Neural cell (in vitro differentiated cells): ENCODE measurements around the gene DNASE1L2. TPM values are rescaled to one million over a fixed set of nuclear protein-coding genes. Genes with fewer than 3 reads are reported as not detected.

ENCODE experiments used
- H2AFZ ChIP-seq: fragments of 200-600, 300-800 bp; sonication (generic), shearing (Covaris generic); 2 replicates; pipeline ENCODE4 v1.6.0; 2014; ENCODE audit warnings: low read depth, mild to moderate bottlenecking, antibody characterized with exemption, low read length, moderate library complexity
- H3F3A ChIP-seq: fragments of 200-600 bp; shearing (Covaris generic); 2 replicates; pipeline ENCODE4 v1.6.1; 2016; ENCODE audit warnings: mild to moderate bottlenecking, moderate library complexity, mixed read lengths, antibody characterized with exemption, low read length; ENCODE audit not compliant: insufficient read depth, poor library complexity, severe bottlenecking
- H3K27ac ChIP-seq: fragments of 200-600, 300-800 bp; sonication (generic), shearing (Covaris generic); 2 replicates; pipeline ENCODE4 v1.5.1; 2014; ENCODE audit warnings: mild to moderate bottlenecking, low read length, moderate library complexity
- H3K27me3 ChIP-seq: fragments of 300-800, 200-600 bp; sonication (generic), shearing (Covaris generic); 2 replicates; pipeline ENCODE4 v1.6.0; 2014; ENCODE audit warnings: mild to moderate bottlenecking, low read depth, low read length, moderate library complexity; ENCODE audit not compliant: insufficient read depth
- H3K36me3 ChIP-seq: fragments of 300-800, 200-600 bp; sonication (generic), shearing (Covaris generic); 2 replicates; pipeline ENCODE4 v1.5.1; 2014; ENCODE audit warnings: mild to moderate bottlenecking, antibody characterized with exemption, low read length, moderate library complexity; ENCODE audit not compliant: insufficient read depth
- H3K4me2 ChIP-seq: fragments of 300-800, 200-600 bp; sonication (generic), shearing (Covaris generic); 2 replicates; pipeline ENCODE4 v1.6.0; 2014; ENCODE audit warnings: mild to moderate bottlenecking, low read length
- H3K4me3 ChIP-seq: fragments of 300-800, 200-600 bp; sonication (generic), shearing (Covaris generic); 2 replicates; pipeline ENCODE4 v1.5.1; 2014; ENCODE audit warnings: mild to moderate bottlenecking, low read length, moderate library complexity
- H3K79me2 ChIP-seq: fragments of 200-600 bp; shearing (Covaris generic); replicated peaks from 2 replicates; pipeline ENCODE4 v1.6.0; 2014; ENCODE audit warnings: mild to moderate bottlenecking, low read length, moderate library complexity; ENCODE audit not compliant: insufficient read depth
- H3K9ac ChIP-seq: fragments of 300-800, 200-600 bp; sonication (generic), shearing (Covaris generic); 2 replicates; pipeline ENCODE4 v1.6.1; 2016; ENCODE audit warnings: mild to moderate bottlenecking, low read length, mixed read lengths
- H3K9me2 ChIP-seq: fragments of 200-600 bp; shearing (Covaris generic); 2 replicates; pipeline ENCODE4 v1.6.1; 2016; ENCODE audit warnings: mild to moderate bottlenecking, low read length, mixed read lengths; ENCODE audit not compliant: insufficient read depth
- H3K9me3 ChIP-seq: fragments of 200-600, 300-800 bp; sonication (generic), shearing (Covaris generic); 2 replicates; pipeline ENCODE4 v1.6.1; 2016; ENCODE audit warnings: mild to moderate bottlenecking, mixed run types, low read length, moderate library complexity, mixed read lengths
- H4K20me1 ChIP-seq: fragments of 200-600 bp; shearing (Covaris generic); 2 replicates; pipeline ENCODE4 v1.6.1; 2016; ENCODE audit warnings: mild to moderate bottlenecking, mixed run types; ENCODE audit not compliant: insufficient read depth
- EP300 ChIP-seq: fragments of 450-650 bp; conservative IDR thresholded peaks from 2 replicates; pipeline ENCODE4 v1.6.1; 2014; ENCODE audit warnings: antibody characterized with exemption, mild to moderate bottlenecking, moderate library complexity; ENCODE audit not compliant: poor library complexity, severe bottlenecking
- EZH2 ChIP-seq: fragments of 200-600, 300-800 bp; shearing (Covaris generic), sonication (generic); IDR thresholded peaks from 2 replicates; pipeline ENCODE4 v1.6.1; 2014; ENCODE audit warnings: antibody characterized with exemption, low read length, borderline replicate concordance, mild to moderate bottlenecking; ENCODE audit not compliant: insufficient read depth, poor library complexity, severe bottlenecking
- MXI1 ChIP-seq: fragments of 450-650 bp; conservative IDR thresholded peaks from 2 replicates; pipeline ENCODE4 v1.6.1; 2014; ENCODE audit warnings: antibody characterized with exemption, mild to moderate bottlenecking; ENCODE audit not compliant: poor library complexity, severe bottlenecking
- POLR2AphosphoS5 ChIP-seq: IDR thresholded peaks from 2 replicates; pipeline ENCODE4 v1.6.1; 2012
- RAD21 ChIP-seq: fragments of 450-650 bp; conservative IDR thresholded peaks from 2 replicates; pipeline ENCODE4 v1.6.1; 2014; ENCODE audit warnings: antibody characterized with exemption, mild to moderate bottlenecking, moderate library complexity
- SMC3 ChIP-seq: fragments of 450-650 bp; conservative IDR thresholded peaks from 2 replicates; pipeline ENCODE4 v1.6.1; 2014; ENCODE audit warnings: antibody characterized with exemption, mild to moderate bottlenecking, moderate library complexity; ENCODE audit not compliant: poor library complexity
- TAF1 ChIP-seq: IDR thresholded peaks from 2 replicates; pipeline ENCODE4 v1.6.1; 2012; ENCODE audit warnings: low read depth
- polyA plus RNA-seq: library from polyadenylated mRNA; depleted of rRNA; stranded (reverse); fragments of >200 nt; gene quantifications from 2 replicates; pipeline ENCODE4 v1.2.3, GENCODE V29; 2014
- TF ChIP-seq, protein P1 (sequence below): fragments of 450-650 bp; IDR thresholded peaks from 2 replicates; pipeline ENCODE4 v1.5.1; 2014; ENCODE audit warnings: antibody characterized with exemption, mild to moderate bottlenecking, moderate library complexity; ENCODE audit not compliant: poor library complexity, severe bottlenecking
- TF ChIP-seq, protein P2 (sequence below): IDR thresholded peaks from 2 replicates; pipeline ENCODE4 v1.6.1; 2012; ENCODE audit warnings: borderline replicate concordance

The DNASE1L2 gene
- polyA plus RNA-seq, 1 donor from 2014 or later, result 10.2 TPM

DNA sequence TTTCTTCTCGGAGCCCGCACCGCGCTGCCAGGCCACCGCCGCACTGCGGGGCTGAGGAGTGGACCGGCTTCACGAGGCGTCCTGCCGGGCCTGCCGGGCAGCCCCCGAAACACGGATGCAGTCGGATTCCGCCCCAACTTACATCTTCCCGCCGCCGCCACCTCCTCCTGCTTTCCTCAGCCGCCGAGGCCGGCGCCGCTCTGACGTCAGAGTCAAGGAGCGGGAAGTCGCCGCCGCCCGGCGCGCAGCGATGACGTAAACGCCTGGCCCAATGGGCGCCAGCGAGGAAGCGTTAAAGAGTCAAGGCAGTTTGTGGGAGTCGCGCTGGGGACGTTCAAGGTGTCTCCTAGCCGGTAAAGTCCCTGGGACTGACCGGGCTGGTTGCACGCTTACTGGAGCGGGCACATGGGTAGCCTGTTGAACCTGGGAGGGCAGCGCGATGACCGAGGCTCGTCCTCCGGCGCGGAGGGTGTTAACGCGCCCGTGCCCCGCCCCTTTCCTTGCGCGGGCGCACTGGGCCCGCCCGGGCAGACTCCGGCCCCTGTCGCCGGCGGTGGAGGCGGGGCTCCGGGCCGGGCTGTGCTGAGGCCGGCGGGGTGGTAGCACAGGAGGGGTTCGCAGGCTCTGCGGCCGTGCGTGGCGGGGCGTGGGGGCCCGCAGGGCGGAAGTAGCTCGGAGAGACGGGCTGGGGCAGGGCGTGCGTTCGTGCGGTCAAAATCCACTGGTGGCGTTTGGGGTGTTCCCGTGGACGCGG lies 31.8 kb downstream of the DNASE1L2 start, which contains the start of gene RNPS1:
Gene RNPS1, minus strand, starts transcription at position 214 of the 754 bp plus-strand sequence. CDS start 3,483 bp downstream, outside the sequence.
- H3K9me3 ChIP-seq, result no peaks in the 10 kb centered on the region
- TF ChIP-seq MXI1 (peak; percentile 92), EP300 (peak; percentile 73), TAF1 (peak; percentile 70), RAD21 (no peak), SMC3 (peak; percentile 29), POLR2AphosphoS5 (peak; percentile 99), EZH2 (no peak)
- TF ChIP-seq, protein P1, sequence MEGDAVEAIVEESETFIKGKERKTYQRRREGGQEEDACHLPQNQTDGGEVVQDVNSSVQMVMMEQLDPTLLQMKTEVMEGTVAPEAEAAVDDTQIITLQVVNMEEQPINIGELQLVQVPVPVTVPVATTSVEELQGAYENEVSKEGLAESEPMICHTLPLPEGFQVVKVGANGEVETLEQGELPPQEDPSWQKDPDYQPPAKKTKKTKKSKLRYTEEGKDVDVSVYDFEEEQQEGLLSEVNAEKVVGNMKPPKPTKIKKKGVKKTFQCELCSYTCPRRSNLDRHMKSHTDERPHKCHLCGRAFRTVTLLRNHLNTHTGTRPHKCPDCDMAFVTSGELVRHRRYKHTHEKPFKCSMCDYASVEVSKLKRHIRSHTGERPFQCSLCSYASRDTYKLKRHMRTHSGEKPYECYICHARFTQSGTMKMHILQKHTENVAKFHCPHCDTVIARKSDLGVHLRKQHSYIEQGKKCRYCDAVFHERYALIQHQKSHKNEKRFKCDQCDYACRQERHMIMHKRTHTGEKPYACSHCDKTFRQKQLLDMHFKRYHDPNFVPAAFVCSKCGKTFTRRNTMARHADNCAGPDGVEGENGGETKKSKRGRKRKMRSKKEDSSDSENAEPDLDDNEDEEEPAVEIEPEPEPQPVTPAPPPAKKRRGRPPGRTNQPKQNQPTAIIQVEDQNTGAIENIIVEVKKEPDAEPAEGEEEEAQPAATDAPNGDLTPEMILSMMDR, result no peak
- TF ChIP-seq, protein P2, sequence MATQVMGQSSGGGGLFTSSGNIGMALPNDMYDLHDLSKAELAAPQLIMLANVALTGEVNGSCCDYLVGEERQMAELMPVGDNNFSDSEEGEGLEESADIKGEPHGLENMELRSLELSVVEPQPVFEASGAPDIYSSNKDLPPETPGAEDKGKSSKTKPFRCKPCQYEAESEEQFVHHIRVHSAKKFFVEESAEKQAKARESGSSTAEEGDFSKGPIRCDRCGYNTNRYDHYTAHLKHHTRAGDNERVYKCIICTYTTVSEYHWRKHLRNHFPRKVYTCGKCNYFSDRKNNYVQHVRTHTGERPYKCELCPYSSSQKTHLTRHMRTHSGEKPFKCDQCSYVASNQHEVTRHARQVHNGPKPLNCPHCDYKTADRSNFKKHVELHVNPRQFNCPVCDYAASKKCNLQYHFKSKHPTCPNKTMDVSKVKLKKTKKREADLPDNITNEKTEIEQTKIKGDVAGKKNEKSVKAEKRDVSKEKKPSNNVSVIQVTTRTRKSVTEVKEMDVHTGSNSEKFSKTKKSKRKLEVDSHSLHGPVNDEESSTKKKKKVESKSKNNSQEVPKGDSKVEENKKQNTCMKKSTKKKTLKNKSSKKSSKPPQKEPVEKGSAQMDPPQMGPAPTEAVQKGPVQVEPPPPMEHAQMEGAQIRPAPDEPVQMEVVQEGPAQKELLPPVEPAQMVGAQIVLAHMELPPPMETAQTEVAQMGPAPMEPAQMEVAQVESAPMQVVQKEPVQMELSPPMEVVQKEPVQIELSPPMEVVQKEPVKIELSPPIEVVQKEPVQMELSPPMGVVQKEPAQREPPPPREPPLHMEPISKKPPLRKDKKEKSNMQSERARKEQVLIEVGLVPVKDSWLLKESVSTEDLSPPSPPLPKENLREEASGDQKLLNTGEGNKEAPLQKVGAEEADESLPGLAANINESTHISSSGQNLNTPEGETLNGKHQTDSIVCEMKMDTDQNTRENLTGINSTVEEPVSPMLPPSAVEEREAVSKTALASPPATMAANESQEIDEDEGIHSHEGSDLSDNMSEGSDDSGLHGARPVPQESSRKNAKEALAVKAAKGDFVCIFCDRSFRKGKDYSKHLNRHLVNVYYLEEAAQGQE, result peak; percentile 68
- no peaks in the 10 kb centered on the region for H3K9me2 ChIP-seq
- H3K36me3 ChIP-seq, result no peaks in the 10 kb centered on the region
- peak within 1 kb of the TSS; percentile 85 for H3K9ac ChIP-seq
- peak within 1 kb of the TSS; percentile 69 for H2AFZ ChIP-seq
- peaks cover 32% of the 10 kb centered on the region for H3K79me2 ChIP-seq
- H3F3A ChIP-seq, result no peaks in the 10 kb centered on the region
- peak within 1 kb of the TSS; percentile 98 for H3K4me3 ChIP-seq
- peak within 1 kb of the TSS; percentile 65 for H3K4me2 ChIP-seq
- H4K20me1 ChIP-seq, result no peaks in the 10 kb centered on the region
- H3K27me3 ChIP-seq, result no peaks in the 10 kb centered on the region
- H3K27ac ChIP-seq, result peak within 1 kb of the TSS; percentile 89

DNA sequence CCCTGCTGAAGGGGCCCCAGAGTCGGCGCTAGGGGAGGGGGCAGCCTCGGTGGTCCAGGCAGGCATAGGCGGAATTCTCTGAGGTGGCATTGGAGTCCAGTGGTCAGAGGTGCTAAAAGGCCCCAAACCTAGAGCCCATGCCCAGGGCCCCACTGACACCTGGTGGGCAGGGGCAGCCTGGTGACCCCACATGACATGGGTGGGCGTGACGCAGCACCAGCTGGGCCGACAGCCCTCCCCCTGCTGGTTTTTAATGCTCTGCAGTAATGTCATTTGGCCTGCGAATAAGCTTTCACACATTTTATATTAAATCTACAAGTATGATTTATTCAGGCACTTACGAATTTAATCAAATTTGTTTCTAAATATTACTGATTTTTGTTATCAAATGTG lies 33.8 kb downstream of the DNASE1L2 start:
- H3K79me2 ChIP-seq, result peaks cover 15% of the 10 kb centered on the region
- H3K9ac ChIP-seq, result no peak overlapping the region
- no peak overlapping the region for H2AFZ ChIP-seq
- H3K27me3 ChIP-seq, result no peaks in the 10 kb centered on the region
- no peaks in the 10 kb centered on the region for H3K9me3 ChIP-seq
- H3K36me3 ChIP-seq, result no peaks in the 10 kb centered on the region
- no peaks in the 10 kb centered on the region for H4K20me1 ChIP-seq
- H3K27ac ChIP-seq, result no peak overlapping the region
- H3K4me2 ChIP-seq, result no peak overlapping the region
- TF ChIP-seq, protein P1, result no peak
- TF ChIP-seq TAF1 (no peak), POLR2AphosphoS5 (no peak), RAD21 (no peak), EP300 (no peak), MXI1 (no peak), SMC3 (no peak), EZH2 (no peak)
- TF ChIP-seq, protein P2, result no peak
- no peaks in the 10 kb centered on the region for H3F3A ChIP-seq
- peak overlapping the region; percentile 98 for H3K4me3 ChIP-seq
- no peaks in the 10 kb centered on the region for H3K9me2 ChIP-seq
